HEK293 (cell line): ENCODE data around the gene MRAP2.

Source experiments
- KLF1 ChIP-seq: fragments of 450-650 bp; formaldehyde crosslinking; IDR thresholded peaks from 2 replicates; pipeline ENCODE4 v1.5.1; 2016; ENCODE audit warnings: missing biosample characterization, missing genetic modification characterization
- ZBTB10 ChIP-seq: fragments of 450-650 bp; formaldehyde crosslinking; IDR thresholded peaks from 2 replicates; pipeline ENCODE4 v1.5.1; 2016; ENCODE audit warnings: missing biosample characterization, missing genetic modification characterization
- ZBTB17 ChIP-seq: fragments of 450-650 bp; formaldehyde crosslinking; IDR thresholded peaks from 2 replicates; pipeline ENCODE4 v1.5.1; 2016; ENCODE audit warnings: missing biosample characterization, missing genetic modification characterization
- ZEB2 ChIP-seq: fragments of 450-650 bp; formaldehyde crosslinking; IDR thresholded peaks from 2 replicates; pipeline ENCODE4 v1.5.1; 2016; ENCODE audit warnings: missing biosample characterization, missing genetic modification characterization
- TF ChIP-seq, protein P1 (sequence below): fragments of 450-650 bp; formaldehyde crosslinking; IDR thresholded peaks from 2 replicates; pipeline ENCODE4 v1.5.1; 2016; ENCODE audit warnings: missing biosample characterization, missing genetic modification characterization
- TF ChIP-seq, protein P2 (sequence below): fragments of 450-650 bp; formaldehyde crosslinking; IDR thresholded peaks from 2 replicates; pipeline ENCODE4 v1.5.1; 2016; ENCODE audit warnings: missing biosample characterization, missing genetic modification characterization

DNA sequence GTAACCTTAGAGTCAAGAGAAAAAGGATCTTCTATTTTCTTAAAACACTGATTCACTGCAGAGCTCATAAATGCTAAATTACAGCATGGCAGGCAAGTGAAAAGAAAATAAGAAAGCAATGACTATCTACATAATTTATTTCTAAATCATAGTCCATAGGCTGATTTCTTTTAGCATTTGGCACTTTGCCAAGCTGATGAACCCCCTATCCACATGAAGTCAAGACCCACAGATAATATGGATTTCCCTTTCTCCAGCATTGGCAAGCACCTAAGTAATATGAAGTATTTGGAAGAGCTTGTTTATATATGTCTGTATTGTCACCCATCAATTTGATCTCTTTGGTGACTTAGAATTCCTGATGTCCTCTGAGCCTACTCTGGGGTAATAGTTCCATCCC is 47.9 kb upstream of the MRAP2 start:
- no peak for TF ChIP-seq ZEB2
- TF ChIP-seq KLF1 (tag by site-specific recombination) = no peak
- TF ChIP-seq ZBTB10 (tag by site-specific recombination) = no peak
- TF ChIP-seq, protein P1, sequence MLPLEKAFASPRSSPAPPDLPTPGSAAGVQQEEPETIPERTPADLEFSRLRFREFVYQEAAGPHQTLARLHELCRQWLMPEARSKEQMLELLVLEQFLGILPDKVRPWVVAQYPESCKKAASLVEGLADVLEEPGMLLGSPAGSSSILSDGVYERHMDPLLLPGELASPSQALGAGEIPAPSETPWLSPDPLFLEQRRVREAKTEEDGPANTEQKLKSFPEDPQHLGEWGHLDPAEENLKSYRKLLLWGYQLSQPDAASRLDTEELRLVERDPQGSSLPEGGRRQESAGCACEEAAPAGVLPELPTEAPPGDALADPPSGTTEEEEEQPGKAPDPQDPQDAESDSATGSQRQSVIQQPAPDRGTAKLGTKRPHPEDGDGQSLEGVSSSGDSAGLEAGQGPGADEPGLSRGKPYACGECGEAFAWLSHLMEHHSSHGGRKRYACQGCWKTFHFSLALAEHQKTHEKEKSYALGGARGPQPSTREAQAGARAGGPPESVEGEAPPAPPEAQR = no peak
- TF ChIP-seq, protein P2, sequence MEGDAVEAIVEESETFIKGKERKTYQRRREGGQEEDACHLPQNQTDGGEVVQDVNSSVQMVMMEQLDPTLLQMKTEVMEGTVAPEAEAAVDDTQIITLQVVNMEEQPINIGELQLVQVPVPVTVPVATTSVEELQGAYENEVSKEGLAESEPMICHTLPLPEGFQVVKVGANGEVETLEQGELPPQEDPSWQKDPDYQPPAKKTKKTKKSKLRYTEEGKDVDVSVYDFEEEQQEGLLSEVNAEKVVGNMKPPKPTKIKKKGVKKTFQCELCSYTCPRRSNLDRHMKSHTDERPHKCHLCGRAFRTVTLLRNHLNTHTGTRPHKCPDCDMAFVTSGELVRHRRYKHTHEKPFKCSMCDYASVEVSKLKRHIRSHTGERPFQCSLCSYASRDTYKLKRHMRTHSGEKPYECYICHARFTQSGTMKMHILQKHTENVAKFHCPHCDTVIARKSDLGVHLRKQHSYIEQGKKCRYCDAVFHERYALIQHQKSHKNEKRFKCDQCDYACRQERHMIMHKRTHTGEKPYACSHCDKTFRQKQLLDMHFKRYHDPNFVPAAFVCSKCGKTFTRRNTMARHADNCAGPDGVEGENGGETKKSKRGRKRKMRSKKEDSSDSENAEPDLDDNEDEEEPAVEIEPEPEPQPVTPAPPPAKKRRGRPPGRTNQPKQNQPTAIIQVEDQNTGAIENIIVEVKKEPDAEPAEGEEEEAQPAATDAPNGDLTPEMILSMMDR = no peak
- no peak for TF ChIP-seq ZBTB17 (tag by site-specific recombination)
